Measurements from ENCODE around the gene BMP4. TPM values are rescaled to one million over a fixed set of nuclear protein-coding genes. Genes with fewer than 3 reads are reported as not detected.

BMP4 gene
- total RNA-seq, 1 donor from 2014 or later = 11.5 TPM

DNA sequence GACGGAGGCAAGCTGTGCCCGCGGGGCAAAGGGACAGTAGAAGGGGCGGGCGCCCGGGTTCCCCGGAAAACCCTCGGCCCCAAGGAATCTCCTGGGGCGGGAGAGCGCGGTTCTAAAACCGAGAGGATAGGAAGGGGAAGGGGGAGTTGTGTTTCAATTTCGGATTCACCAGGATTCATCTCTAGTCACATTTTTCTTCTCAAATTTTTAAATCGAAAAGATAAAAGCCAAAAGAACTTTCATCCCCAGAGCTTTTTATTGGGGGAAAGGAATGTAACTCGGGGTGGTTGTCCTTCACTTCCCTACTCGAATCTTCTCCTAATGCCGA lies 1.4 kb downstream of the BMP4 start:
- ATAC-seq (no peak), DNase-seq (no peak)
- Histone ChIP-seq H3K27ac (peak overlapping the region; percentile 84), H3K36me3 (peaks cover 6% of the 10 kb centered on the region), H3K27me3 (ENCODE audit: low read depth) (peaks cover 35% of the 10 kb centered on the region), H3K4me3 (peak overlapping the region; percentile 69), H3K9me3 (no peaks in the 10 kb centered on the region), H3K4me1 (peaks cover 17% of the 10 kb centered on the region)
- TF ChIP-seq, protein P1, sequence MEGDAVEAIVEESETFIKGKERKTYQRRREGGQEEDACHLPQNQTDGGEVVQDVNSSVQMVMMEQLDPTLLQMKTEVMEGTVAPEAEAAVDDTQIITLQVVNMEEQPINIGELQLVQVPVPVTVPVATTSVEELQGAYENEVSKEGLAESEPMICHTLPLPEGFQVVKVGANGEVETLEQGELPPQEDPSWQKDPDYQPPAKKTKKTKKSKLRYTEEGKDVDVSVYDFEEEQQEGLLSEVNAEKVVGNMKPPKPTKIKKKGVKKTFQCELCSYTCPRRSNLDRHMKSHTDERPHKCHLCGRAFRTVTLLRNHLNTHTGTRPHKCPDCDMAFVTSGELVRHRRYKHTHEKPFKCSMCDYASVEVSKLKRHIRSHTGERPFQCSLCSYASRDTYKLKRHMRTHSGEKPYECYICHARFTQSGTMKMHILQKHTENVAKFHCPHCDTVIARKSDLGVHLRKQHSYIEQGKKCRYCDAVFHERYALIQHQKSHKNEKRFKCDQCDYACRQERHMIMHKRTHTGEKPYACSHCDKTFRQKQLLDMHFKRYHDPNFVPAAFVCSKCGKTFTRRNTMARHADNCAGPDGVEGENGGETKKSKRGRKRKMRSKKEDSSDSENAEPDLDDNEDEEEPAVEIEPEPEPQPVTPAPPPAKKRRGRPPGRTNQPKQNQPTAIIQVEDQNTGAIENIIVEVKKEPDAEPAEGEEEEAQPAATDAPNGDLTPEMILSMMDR (IDR thresholded peaks at IDR 0.05) = no peak
- intact Hi-C loops (cut with DNase I) = no loop called here

DNA sequence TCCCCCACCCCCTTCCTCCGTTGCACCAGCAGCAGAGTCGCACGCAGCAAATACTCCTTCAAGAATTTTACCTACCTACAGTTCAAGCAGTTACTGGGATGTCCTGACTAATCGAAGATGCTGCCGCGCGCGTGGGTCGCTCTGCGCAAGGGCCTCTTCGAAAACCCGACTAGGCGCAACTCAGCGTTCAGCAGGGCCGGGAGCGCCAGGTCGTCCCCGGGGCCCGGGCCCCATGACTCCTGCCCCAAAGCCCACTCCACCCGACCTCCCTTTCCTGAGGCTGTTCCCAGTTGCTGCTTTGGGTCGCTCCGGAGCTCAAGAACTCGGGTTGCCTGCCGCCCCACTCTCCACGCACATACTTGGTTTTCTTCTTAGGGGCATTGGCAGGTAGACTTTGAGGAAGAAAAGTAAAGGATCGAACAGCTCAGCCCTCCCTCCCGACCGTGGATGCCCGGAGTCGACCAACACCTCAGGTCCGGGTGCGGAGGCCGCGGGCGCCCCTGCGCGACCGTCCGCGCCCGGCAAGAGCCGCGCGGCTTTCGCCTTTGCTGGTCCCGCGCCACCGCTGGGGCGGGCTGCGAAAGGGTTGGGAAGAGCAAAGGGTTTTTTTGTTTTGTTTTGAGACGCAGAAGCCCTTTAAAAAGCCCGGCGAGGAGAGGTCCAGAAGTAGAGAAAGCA lies 1.9 kb downstream of the BMP4 start:
- intact Hi-C loops (cut with DNase I) = no loop called here
- H3K9me3 ChIP-seq = no peaks in the 10 kb centered on the region
- H3K36me3 ChIP-seq = peaks cover 9% of the 10 kb centered on the region
- H3K4me3 ChIP-seq = peak overlapping the region; percentile 69
- H3K27me3 ChIP-seq (ENCODE audit: low read depth) = peaks cover 35% of the 10 kb centered on the region
- TF ChIP-seq, protein P1 (IDR thresholded peaks at IDR 0.05) = no peak
- peak overlapping the region; percentile 84 for H3K27ac ChIP-seq
- ATAC-seq (no peak), DNase-seq (no peak)
- peaks cover 17% of the 10 kb centered on the region for H3K4me1 ChIP-seq

DNA sequence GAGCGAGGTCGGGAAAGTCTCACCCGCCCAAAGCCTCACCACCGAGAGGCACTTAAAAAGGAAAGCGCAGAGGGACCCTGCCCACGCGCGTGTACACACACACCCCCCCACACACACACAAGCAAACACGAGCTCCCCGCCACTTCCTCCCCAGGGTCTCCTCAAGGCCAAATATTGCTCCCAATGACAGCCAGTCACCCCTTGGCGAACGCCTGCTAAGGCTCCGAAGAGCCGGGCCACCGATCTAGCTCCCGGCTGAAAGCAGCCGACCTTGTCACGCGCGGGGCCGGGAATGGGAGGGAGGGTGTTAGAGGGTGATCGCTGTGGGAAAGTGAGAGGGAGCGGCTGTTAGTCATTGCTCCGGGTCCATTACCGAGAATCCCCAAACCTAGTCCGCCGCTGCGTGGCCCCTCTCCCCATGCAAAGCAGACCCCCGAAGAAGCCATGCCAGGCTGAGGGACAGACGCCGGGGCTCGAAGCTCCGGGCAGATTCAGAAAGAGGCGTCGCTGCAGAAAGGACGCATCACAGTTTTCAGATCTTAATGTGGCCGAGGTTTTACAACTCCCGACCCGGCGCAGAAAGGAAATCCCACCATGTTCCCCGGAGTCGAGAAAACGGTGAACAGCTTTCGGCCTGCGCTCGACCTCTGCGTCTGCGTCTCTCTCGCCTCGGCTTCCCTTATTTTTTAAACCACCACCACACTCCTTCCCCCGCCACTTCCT lies 2.6 kb downstream of the BMP4 start:
- peak; percentile 59 for DNase-seq
- intact Hi-C loops (cut with DNase I) = no loop called here
- H3K9me3 ChIP-seq = no peaks in the 10 kb centered on the region

DNA sequence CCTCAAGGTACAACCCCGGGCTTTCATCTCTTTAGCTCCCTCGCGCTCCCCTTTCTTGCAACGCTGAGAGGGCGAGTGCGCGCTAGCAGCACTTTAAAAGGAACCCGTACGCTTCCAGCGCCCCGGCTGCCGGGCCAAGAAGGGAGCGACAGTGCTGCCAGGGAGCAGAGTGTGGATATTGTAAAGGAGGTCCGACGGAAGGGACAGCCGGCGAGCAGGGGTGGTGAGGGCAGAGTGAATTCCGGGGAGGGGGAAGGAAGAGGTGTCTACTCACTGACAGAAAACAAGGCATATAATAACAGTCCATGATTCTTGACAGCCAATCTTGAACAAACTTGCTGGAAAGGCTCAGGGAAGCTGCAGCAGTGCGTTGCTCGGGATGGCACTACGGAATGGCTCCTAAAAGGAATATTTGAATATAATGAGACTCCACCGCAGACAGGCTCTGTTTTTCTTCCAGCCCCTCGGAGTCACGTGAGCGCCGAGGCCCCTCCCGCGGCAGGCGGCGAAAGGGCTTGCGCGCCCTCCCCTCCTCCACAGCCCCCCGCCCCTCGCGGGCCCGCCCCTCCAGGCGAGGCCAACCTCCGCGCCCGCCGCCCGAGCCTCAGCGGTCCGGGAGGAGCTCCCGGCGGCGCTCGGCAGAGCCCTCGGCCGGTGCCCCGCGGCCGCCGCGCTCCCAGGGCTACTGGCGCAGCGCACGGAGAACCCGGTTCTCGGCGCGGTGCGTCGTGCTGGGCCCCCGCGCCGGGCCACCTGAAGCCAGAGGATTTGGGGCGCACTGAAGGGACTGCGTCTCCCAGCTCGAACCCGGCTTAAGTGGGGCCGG lies 3.4 kb downstream of the BMP4 start:
- peak overlapping the region; percentile 69 for H3K4me3 ChIP-seq
- TF ChIP-seq, protein P1 (IDR thresholded peaks at IDR 0.05) = no peak
- H3K9me3 ChIP-seq = no peaks in the 10 kb centered on the region
- DNase-seq (peak; percentile 85), ATAC-seq (peak; percentile 90 to 93)
- peaks cover 17% of the 10 kb centered on the region for H3K4me1 ChIP-seq
- H3K27ac ChIP-seq = peak overlapping the region; percentile 84
- peaks cover 33% of the 10 kb centered on the region for H3K27me3 ChIP-seq (ENCODE audit: low read depth)
- intact Hi-C loops (cut with DNase I) = no loop called here
- peaks cover 16% of the 10 kb centered on the region for H3K36me3 ChIP-seq

More for the DNA sequence above, 2.6 kb downstream of the BMP4 start:
- Histone ChIP-seq H3K36me3 (peaks cover 15% of the 10 kb centered on the region), H3K27ac (peak overlapping the region; percentile 84), H3K4me3 (peak overlapping the region; percentile 69), H3K27me3 (ENCODE audit: low read depth) (peaks cover 34% of the 10 kb centered on the region), H3K4me1 (peaks cover 17% of the 10 kb centered on the region)
- peak; percentile 18 to 44 for ATAC-seq
- TF ChIP-seq, protein P1 (IDR thresholded peaks at IDR 0.05) = no peak

DNA sequence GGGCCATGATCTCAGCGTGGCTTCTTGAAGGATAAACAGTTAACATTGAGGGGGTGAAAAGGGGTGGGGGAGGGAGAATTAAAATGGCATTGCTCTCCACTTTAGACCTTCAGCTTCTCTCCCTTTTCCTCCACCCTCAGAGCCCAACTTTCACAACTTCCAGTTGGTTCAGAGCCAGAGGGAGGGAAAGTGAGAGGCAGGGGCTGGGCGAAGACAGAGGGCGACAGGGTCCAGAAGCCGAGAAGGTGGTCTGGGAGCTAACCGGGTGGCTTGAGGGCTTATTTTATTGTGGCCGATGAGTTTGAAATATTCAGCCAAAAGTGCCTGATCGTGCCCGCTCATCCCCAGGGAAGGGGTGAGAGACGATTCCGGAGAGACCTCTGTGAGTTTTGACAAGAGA lies 4.1 kb downstream of the BMP4 start:
- H3K27ac ChIP-seq = peak overlapping the region; percentile 84
- H3K36me3 ChIP-seq = peaks cover 16% of the 10 kb centered on the region
- ATAC-seq (no peak), DNase-seq (no peak)
- intact Hi-C loops (cut with DNase I) = no loop called here
- H3K9me3 ChIP-seq = no peaks in the 10 kb centered on the region
- H3K27me3 ChIP-seq (ENCODE audit: low read depth) = peaks cover 33% of the 10 kb centered on the region
- H3K4me1 ChIP-seq = peaks cover 17% of the 10 kb centered on the region
- H3K4me3 ChIP-seq = peak overlapping the region; percentile 69
- TF ChIP-seq, protein P1 (IDR thresholded peaks at IDR 0.05) = no peak
